HCT116 (cell line): ENCODE results near the gene SORL1.
"Not testable (repeated sequence)": the region's sequence is repeated elsewhere in the genome, so short reads cannot be mapped to it uniquely, and the experiment has no call there.

Experiments
- CBX3 ChIP-seq: IDR thresholded peaks from 2 replicates; pipeline ENCODE4 v1.6.1; 2012; ENCODE audit warnings: low read depth
- CTCF ChIP-seq, 3 experiments: fragments of 200-600 bp in 1 of 3; sonication (generic) in 1 of 3; IDR thresholded peaks in 2 of 3; conservative IDR thresholded peaks in 1 of 3; 2 replicates each; pipeline ENCODE4 v1.5.1; 2012 to 2017; ENCODE audit warnings: low read depth in 2 of 3, low read length in 2 of 3, antibody characterized with exemption in 1 of 3, borderline replicate concordance in 1 of 3, control low read depth in 1 of 3, mild to moderate bottlenecking in 1 of 3, mixed read lengths in 1 of 3, mixed run types in 1 of 3, moderate library complexity in 1 of 3; ENCODE audit not compliant: insufficient read depth in 1 of 3
- FOSL1 ChIP-seq: IDR thresholded peaks from 2 replicates; pipeline ENCODE4 v1.6.1; 2012; ENCODE audit warnings: low read depth
- JUND ChIP-seq: IDR thresholded peaks from 2 replicates; pipeline ENCODE4 v1.6.1; 2012
- POLR2AphosphoS5 ChIP-seq: IDR thresholded peaks from 2 replicates; pipeline ENCODE4 v1.6.1; 2011; ENCODE audit warnings: mild to moderate bottlenecking, low read depth, low read length, moderate library complexity
- RAD21 ChIP-seq: IDR thresholded peaks from 2 replicates; pipeline ENCODE4 v1.6.1; 2012; ENCODE audit warnings: low read depth, mild to moderate bottlenecking

GRCh38 chr11:121410041-121410440, 42.1 kb upstream of the SORL1 start:
- TF ChIP-seq CTCF (IDR thresholded peaks at IDR 0.05 in 2 of 3, conservative IDR thresholded peaks at IDR 0.05 in 1 of 3; ENCODE audit: borderline replicate concordance in 1 of 3, insufficient read depth in 1 of 3, low read depth in 2 of 3, low read length in 2 of 3); CBX3; RAD21; FOSL1; POLR2AphosphoS5; JUND: not testable (repeated sequence)
